T-helper 2 cell treated with Interferon-gamma antibody and Interleukin-4, amounts not matched to agents 5 μg/mL and 100 μg/mL, for 36 hours (primary cell): ENCODE measurements around the gene SYTL5.
"Not testable (repeated sequence)": the region's sequence is repeated elsewhere in the genome, so short reads cannot be mapped to it uniquely, and the experiment has no call there.

ENCODE experiments used
- DNase-seq: peaks from one replicate; pipeline ENCODE4 v3.0.0; 2021; ENCODE audit warnings: low spot score
- H3K27ac Mint-ChIP-seq: one replicate; pipeline ENCODE4 v1.8.0; 2021; ENCODE audit warnings: mild to moderate bottlenecking, mixed read lengths
- H3K27me3 Mint-ChIP-seq: one replicate; pipeline ENCODE4 v1.8.0; 2021; ENCODE audit warnings: low read depth, mixed read lengths
- H3K36me3 Mint-ChIP-seq: one replicate; pipeline ENCODE4 v1.8.0; 2021; ENCODE audit warnings: low read depth, mixed read lengths
- H3K4me1 Mint-ChIP-seq: one replicate; pipeline ENCODE4 v1.8.0; 2021; ENCODE audit warnings: low read depth, mixed read lengths
- H3K4me3 Mint-ChIP-seq: one replicate; pipeline ENCODE4 v1.8.0; 2022; ENCODE audit warnings: mild to moderate bottlenecking, moderate library complexity, mixed read lengths
- H3K9me3 Mint-ChIP-seq: one replicate; pipeline ENCODE4 v1.8.0; 2021; ENCODE audit warnings: mixed read lengths

The SYTL5 gene

DNA sequence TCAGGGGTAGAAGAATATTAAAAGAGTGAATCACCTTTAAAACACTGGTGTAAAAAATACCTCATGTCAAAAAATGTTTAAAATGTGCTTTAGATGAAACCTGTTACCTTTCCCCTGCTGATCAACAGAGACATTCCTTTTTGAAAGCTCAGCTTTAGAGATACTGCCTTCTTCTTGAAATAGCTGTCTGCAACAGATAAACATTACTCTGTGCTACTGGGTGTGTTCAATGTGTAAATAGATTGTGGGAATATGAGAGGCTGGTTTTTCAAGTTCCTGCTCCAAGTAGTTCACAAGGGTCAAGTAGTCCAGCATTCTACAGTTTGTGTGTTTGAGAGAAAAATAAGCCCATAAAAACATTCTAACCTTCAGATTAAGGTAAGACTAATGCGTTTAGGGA is at the start of gene SYTL5:
Gene SYTL5 (plus strand): TSS at position 263 of the 400 bp plus-strand sequence. CDS start 27,337 bp downstream, outside the sequence.
- Mint-ChIP-seq H3K4me3 (no peak within 1 kb of the TSS), H3K4me1 (no peaks in the 10 kb centered on the region), H3K36me3 (no peaks in the 10 kb centered on the region), H3K27ac (no peak within 1 kb of the TSS), H3K27me3 (no peaks in the 10 kb centered on the region), H3K9me3 (no peaks in the 10 kb centered on the region)
- DNase-seq: no peak

DNA sequence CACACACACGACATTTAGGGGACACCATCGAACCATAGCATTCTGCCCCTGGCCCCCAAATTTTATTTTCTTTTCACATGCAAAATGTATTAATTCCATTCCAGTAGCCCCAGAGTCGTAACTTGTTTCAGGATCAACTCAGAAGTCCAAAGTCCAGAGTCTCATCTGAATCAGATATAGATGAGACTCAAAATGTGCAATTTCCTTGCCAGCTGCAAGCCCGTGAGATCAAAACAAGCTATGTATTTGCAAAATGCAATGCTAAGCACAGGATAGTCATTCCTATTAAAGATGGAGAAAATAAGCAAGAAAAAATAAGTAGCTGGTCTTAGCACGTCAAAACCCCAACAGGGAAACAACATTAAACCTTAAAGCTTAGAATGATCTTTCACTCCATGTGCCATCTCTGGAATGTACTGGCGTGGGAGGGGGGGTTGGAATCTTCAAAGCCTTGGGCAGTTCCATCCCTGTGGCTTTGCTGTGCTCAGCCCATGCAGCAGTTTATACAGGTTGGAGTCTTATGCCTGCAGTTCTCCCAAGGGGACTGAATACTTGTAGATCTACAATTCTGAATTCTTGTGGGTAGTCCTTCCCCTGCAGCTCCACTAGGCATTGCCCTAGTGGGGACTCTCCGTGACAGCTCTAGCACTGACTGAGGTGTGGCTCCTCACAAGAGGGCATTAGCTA is 47.7 kb upstream of the SYTL5 start:
- no peak overlapping the region for H3K4me3 Mint-ChIP-seq
- H3K9me3 Mint-ChIP-seq: no peaks in the 10 kb centered on the region
- DNase-seq: no peak
- H3K36me3 Mint-ChIP-seq: no peaks in the 10 kb centered on the region
- no peak overlapping the region for H3K27ac Mint-ChIP-seq
- H3K27me3 Mint-ChIP-seq: no peaks in the 10 kb centered on the region
- peaks cover 4% of the 10 kb centered on the region for H3K4me1 Mint-ChIP-seq

DNA sequence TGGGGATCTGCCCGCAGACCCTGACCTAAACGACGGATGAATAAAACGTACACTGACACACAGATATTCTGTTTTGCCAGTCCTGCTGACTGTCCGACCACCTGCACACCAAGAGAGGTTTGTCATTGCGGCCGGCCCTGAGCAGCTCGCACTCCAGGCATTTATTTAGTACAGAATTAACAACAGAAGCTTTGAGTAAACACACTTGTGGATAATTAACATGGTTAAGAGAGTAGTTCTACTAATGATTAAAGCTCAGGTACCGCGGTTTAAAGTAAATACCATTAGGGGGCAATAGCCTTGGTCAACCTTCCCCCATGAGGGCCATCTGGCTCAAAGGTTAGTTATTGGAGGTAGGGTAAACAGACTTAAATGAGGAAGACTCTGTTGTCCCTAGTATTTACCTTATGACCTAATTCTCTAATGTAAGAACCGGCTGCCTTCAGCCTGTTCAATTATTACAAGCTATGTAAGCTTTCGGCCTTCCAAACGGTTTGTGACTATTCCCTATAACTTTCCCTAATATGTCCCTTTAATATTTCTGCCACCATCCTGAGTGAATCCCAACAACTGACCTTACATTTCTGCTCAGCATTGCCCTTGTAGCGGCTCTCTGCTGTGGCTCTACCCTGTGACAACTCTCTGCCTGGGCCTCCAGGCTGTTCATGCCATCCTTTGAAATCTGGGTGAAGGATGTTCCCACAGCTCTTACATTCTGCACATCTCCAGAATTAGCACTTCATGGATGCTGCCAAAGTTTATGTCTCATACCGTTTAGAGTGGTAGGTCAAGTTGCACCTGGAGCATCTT is 46.9 kb upstream of the SYTL5 start:
- Mint-ChIP-seq H3K27me3 (no peaks in the 10 kb centered on the region), H3K4me3 (no peak overlapping the region), H3K4me1 (peaks cover 4% of the 10 kb centered on the region), H3K27ac (no peak overlapping the region), H3K36me3 (no peaks in the 10 kb centered on the region), H3K9me3 (no peaks in the 10 kb centered on the region)
- DNase-seq: no peak

DNA sequence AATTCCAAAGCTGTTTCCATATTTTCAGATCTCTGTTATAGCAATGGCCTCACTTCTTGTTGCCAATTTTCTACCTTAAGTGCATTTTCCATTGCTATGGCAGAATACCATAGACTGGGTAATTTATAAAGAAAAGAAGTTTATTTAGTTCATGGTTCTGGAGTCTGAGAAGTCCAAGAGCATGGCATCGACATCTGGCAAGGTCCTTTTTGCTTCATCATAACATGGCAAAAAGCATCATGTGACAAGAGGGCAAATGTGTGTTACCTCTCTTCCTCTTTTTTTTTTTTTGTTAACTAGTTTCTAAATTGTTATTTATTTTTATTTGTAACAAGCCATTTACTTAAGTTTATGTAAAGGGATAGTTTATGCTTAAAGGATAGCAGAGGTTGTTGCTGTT is 45.2 kb upstream of the SYTL5 start:
- peaks cover 4% of the 10 kb centered on the region for H3K4me1 Mint-ChIP-seq
- H3K36me3 Mint-ChIP-seq: no peaks in the 10 kb centered on the region
- DNase-seq: no peak
- no peak overlapping the region for H3K4me3 Mint-ChIP-seq
- H3K27me3 Mint-ChIP-seq: peaks cover 4% of the 10 kb centered on the region
- no peak overlapping the region for H3K27ac Mint-ChIP-seq
- H3K9me3 Mint-ChIP-seq: no peaks in the 10 kb centered on the region

DNA sequence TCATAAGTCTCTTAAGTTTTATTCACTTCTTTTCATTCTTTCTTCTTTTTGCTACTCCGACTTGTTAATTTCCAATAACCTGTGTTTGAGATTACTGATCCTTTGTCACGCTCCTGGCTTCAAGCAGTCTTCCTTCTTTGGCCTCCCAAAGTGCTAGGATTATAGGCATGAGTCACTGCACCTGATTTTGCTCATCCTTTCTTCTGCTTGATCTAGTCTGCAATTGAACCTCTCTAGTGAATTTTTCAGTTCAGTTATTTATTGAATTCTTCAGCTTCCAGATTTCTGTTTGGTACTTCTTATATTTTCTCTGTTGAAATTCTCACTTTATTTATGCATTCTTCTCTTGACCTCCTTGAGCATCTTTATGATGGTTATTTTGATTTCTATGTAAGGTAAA is 38.6 kb upstream of the SYTL5 start:
- Mint-ChIP-seq H3K4me3 (no peak overlapping the region), H3K9me3 (no peaks in the 10 kb centered on the region), H3K36me3 (no peaks in the 10 kb centered on the region), H3K27ac (no peak overlapping the region), H3K4me1 (no peaks in the 10 kb centered on the region), H3K27me3 (peaks cover 5% of the 10 kb centered on the region)
- DNase-seq: no peak

DNA sequence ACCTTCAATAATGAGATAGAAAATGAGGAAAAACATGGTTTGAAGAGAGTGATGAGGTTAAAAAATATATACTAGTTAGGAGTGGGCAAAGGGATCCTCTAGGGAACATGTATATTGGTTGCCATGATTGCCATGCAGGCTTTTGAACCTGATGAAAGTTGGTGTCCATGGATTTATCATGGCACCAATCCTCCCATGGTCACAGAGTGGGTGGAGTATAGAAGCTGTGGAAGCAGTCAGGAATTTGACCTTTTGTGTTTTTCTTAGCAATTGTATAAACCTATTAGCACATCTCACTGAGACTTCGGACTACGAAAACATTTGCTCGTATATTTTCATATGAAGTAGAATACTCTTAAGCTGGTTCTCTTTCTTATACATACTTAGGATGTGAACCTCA is 30.9 kb upstream of the SYTL5 start:
- Mint-ChIP-seq H3K4me3 (no peak overlapping the region), H3K4me1 (peaks cover 13% of the 10 kb centered on the region), H3K27me3 (peaks cover 10% of the 10 kb centered on the region), H3K27ac (no peak overlapping the region), H3K36me3 (peaks cover 1% of the 10 kb centered on the region), H3K9me3 (no peaks in the 10 kb centered on the region)
- DNase-seq: no peak

DNA sequence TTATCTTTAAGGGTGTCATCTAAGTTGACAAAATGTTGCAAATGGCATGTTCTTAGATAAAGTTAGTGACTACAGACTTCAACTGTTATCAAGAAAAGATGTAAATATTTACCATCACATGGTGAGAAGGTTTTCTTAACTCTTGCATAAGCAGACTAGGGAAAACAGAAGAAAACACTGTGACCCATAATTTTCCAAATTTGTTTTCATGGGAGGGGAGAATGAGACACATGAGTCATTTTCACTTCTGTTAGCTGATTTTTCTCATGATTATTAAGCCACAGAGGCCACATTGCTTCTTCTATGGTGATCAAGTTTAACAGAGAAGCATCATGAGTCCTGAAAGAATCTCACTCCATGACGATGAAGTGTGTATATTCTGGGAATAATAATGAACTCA is 30.2 kb upstream of the SYTL5 start:
- Mint-ChIP-seq H3K4me3 (no peak overlapping the region), H3K27ac (no peak overlapping the region), H3K9me3 (no peaks in the 10 kb centered on the region), H3K36me3 (peaks cover 1% of the 10 kb centered on the region), H3K4me1 (peaks cover 13% of the 10 kb centered on the region), H3K27me3 (peaks cover 10% of the 10 kb centered on the region)
- DNase-seq: no peak

DNA sequence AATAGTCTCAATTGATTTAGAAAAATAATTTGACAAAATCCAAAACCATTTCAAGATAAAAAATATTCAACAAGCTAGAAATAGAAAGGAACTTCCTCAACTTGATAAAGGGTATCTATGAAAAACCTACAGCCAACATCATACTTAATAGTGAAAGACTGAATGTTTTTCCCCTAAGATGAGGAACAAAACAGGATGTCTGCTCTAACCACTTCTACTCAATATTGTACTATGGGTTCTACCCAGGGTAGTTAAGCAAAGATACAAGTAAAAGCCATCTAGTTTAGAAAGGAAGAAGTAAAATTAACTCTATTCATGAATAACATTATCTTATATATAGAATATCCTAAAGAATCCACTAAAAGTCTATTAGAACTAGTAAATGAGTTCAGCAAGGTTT is 21.5 kb upstream of the SYTL5 start:
- Mint-ChIP-seq H3K27ac (no peak overlapping the region), H3K36me3 (no peaks in the 10 kb centered on the region), H3K9me3 (peaks cover 7% of the 10 kb centered on the region), H3K4me3 (no peak overlapping the region), H3K27me3 (no peaks in the 10 kb centered on the region), H3K4me1 (peaks cover 7% of the 10 kb centered on the region)
- DNase-seq: no peak

DNA sequence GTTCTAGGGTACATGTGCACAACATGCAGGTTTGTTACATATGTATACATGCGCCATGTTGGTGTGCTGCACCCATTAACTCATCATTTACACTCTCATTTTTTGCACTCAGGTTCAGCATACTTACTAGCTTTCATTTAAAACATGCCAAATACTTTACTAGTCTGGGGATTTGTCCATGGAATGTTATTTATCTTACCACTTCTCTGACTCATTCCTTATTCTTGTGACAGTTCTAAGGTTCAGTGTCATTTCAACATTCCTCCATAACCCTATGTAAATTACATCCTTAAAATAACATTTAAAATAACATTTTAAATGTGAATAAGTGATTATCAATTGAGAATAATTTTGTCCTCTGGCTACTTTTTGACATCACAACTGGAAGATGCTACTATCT is 19.5 kb upstream of the SYTL5 start:
- Mint-ChIP-seq H3K4me1 (peaks cover 7% of the 10 kb centered on the region), H3K27ac (no peak overlapping the region), H3K4me3 (no peak overlapping the region), H3K9me3 (peaks cover 7% of the 10 kb centered on the region), H3K36me3 (no peaks in the 10 kb centered on the region), H3K27me3 (no peaks in the 10 kb centered on the region)
- no peak for DNase-seq

DNA sequence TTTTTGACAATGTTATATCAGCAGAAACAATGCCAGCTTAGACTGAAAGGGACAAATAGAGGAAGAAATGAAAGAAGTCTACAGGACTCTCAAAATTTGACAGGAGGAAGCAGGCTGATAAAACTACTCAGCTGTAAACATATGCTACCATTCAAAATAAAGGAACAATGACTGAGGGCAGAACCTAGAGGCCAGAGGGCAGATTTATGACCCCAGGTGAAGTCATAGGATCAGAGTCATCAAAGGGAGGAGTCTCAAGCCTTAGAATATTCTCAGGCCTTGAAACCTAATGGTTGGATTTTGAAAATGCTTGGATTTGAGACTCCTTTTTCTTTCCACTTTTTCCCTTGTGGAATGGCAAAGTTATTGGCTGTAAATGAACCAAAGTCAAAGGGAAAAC is 17.0 kb upstream of the SYTL5 start:
- H3K4me1 Mint-ChIP-seq: peaks cover 7% of the 10 kb centered on the region

DNA sequence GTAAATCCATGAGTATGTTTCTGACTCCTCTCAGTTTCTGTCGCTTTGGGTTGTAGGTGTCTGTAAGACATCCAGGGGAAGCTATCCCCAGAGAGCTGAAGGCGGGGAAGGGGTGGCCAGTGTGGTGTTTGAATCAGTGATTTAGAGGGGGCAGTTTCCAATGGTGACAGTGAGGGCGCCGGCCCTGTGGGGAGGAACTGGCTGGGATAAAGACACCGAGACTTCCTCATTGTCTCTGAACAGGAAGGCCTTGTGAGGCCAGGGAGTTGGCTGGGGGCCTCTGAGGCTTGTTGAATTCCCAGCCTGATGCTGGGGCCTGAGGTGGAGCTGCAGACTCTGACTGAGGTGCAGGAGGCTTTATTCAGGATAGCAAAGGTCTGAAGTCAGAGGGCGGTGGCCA is 15.1 kb upstream of the SYTL5 start:
- not testable (repeated sequence) for H3K36me3 Mint-ChIP-seq, H3K9me3 Mint-ChIP-seq, H3K27ac Mint-ChIP-seq, H3K4me1 Mint-ChIP-seq, H3K27me3 Mint-ChIP-seq, DNase-seq, H3K4me3 Mint-ChIP-seq

More for the DNA sequence above, 17.0 kb upstream of the SYTL5 start:
- Mint-ChIP-seq H3K27me3 (no peaks in the 10 kb centered on the region), H3K27ac (no peak overlapping the region), H3K9me3 (no peaks in the 10 kb centered on the region), H3K36me3 (no peaks in the 10 kb centered on the region), H3K4me3 (no peak overlapping the region)
- no peak for DNase-seq

DNA sequence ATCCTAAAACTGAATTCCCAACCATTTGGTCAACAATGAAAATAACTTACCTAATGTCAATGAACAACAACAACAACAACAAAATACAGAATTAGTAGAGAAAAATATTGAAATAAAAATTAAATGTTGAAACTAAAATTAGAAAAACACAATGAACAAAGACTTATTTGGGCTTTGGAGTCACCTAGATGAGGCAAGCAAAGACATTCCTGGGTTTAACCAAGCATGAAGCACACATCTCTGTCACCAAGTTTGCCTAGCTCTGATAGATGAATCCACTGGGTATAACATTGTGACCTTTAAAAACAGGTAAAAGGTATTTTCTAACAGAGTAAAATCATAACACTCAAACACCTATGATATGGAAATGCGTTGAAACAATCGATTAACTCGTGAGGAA is 13.2 kb upstream of the SYTL5 start:
- H3K4me1 Mint-ChIP-seq: peaks cover 10% of the 10 kb centered on the region
- no peaks in the 10 kb centered on the region for H3K27me3 Mint-ChIP-seq
- no peak overlapping the region for H3K4me3 Mint-ChIP-seq
- H3K9me3 Mint-ChIP-seq: no peaks in the 10 kb centered on the region
- no peak for DNase-seq
- H3K27ac Mint-ChIP-seq: no peak overlapping the region
- no peaks in the 10 kb centered on the region for H3K36me3 Mint-ChIP-seq

DNA sequence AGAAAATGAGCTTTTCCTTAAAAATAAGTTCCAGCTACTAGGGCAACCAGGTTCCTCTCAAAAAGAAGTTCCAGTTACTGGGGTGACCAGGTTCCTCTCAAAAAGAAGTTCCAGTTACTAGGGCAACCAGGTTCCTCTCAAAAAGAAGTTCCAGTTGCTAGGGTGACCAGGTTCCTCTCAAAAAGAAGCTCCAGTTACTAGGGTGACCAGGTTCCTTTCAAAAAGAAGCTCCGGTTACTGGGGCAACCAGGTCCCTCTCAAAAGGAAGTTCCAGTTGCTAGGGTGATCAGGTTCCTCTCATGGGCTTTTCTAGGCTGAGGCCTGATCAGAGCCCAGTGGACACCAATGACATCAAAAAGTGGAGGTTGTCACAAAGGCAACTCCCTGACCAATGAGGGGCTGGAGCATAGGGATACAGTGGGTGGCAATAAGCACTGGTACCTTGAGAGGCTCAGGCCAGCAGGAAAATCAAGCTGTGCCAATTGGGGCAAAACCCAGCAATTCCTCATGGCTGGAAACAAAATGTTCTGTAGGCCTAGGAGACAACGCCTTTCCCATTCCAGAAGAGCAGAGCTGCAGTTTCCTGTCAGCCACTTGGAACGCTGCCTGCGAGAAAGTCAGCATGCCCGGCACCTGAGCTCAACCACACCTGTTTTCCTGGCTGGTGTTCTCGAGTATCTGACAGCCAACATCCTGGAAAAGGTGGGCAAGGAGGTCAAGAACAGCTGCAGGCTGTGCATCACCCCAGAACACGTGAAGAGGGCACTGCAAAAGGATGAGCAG is 12.3 kb upstream of the SYTL5 start:
- Mint-ChIP-seq H3K27ac (no peak overlapping the region), H3K9me3 (no peaks in the 10 kb centered on the region), H3K36me3 (no peaks in the 10 kb centered on the region), H3K4me3 (no peak overlapping the region), H3K27me3 (no peaks in the 10 kb centered on the region), H3K4me1 (peaks cover 5% of the 10 kb centered on the region)
- no peak for DNase-seq

DNA sequence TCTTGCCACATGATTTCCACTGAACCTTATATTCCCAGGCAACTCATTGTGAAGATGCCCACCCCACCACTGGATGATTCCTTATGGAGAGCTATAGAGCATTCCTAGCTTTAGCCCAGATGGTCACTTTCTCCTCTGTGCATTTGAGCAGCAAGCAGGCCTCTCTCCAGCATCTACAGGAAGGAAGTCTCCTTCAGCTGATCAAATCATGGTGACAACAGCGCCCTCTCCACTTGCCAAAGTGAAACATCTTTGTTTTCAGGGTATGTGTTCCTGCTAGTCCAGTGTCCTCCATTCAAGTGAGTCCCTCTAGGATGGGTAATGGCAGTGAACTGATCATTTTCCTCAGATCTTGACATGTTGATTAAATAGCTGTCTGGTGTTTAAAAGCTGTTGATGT is 10.9 kb upstream of the SYTL5 start:
- H3K4me3 Mint-ChIP-seq: no peak overlapping the region
- H3K4me1 Mint-ChIP-seq: peaks cover 3% of the 10 kb centered on the region
- no peaks in the 10 kb centered on the region for H3K9me3 Mint-ChIP-seq
- no peak for DNase-seq
- H3K36me3 Mint-ChIP-seq: no peaks in the 10 kb centered on the region
- no peak overlapping the region for H3K27ac Mint-ChIP-seq
- H3K27me3 Mint-ChIP-seq: no peaks in the 10 kb centered on the region
